Right lobe of liver (tissue), 4 donors: ENCODE results near the gene SPTBN4.

Experiments
- CTCF ChIP-seq, 4 donors: fragments of 200-600 bp in 3 of 4; fragments of 450-650 bp in 1 of 4; IDR thresholded peaks; one replicate each; pipeline versions ENCODE4 v1.5.1 to v1.8.0; 2016 to 2022; ENCODE audit warnings: antibody characterized with exemption in 4 of 4, mild to moderate bottlenecking in 2 of 4
- POLR2A ChIP-seq: fragments of 450-650 bp; IDR thresholded peaks from one replicate; pipeline ENCODE4 v1.6.1; 2017; ENCODE audit warnings: antibody characterized with exemption, mild to moderate bottlenecking
- donor health status: DM: no; HTN: no; CAD: no.
- donor health status: DM: no; HTN: no; CAD: no.
- donor health status: DM: no; HTN: yes; CAD: no.

- no peak for TF ChIP-seq CTCF (IDR thresholded peaks at IDR 0.05)
- no peak for TF ChIP-seq POLR2A
These were observed 132.1 kb downstream of the SPTBN4 start for GRCh38 chr19:40598918-40599307.
